Activated naive CD4-positive, alpha-beta T cell treated with anti-CD3 and anti-CD28 coated beads, Interleukin-2, amount 10 ng/mL, durations not matched to agents 7 days and 5 days (primary cell): Measurements from ENCODE around the gene RNF224.

ENCODE experiments used
- CTCF ChIA-PET: fragments of 350-600 bp; sonication (Branson Sonifier 250); formaldehyde crosslinking; loops from one replicate; lab custom pipeline; 2021; ENCODE audit warnings: antibody characterized with exemption; lab: Charles Lee
- DNase-seq: peaks from one replicate; pipeline ENCODE4 v3.0.0-alpha.2; 2020
- H3K27ac Mint-ChIP-seq: one replicate; pipeline ENCODE4 v1.8.0; 2021; ENCODE audit warnings: mild to moderate bottlenecking, moderate library complexity, mixed read lengths
- H3K27me3 Mint-ChIP-seq: one replicate; pipeline ENCODE4 v1.8.0; 2021; ENCODE audit warnings: mild to moderate bottlenecking, mixed read lengths
- H3K36me3 Mint-ChIP-seq: one replicate; pipeline ENCODE4 v1.8.0; 2021; ENCODE audit warnings: mixed read lengths
- H3K4me1 Mint-ChIP-seq: one replicate; pipeline ENCODE4 v1.8.0; 2021; ENCODE audit warnings: mixed read lengths
- H3K4me3 Mint-ChIP-seq: one replicate; pipeline ENCODE4 v1.8.0; 2021; ENCODE audit warnings: mild to moderate bottlenecking, moderate library complexity, mixed read lengths
- H3K9me3 Mint-ChIP-seq: one replicate; pipeline ENCODE4 v1.8.0; 2021; ENCODE audit warnings: mixed read lengths

Gene RNF224

DNA sequence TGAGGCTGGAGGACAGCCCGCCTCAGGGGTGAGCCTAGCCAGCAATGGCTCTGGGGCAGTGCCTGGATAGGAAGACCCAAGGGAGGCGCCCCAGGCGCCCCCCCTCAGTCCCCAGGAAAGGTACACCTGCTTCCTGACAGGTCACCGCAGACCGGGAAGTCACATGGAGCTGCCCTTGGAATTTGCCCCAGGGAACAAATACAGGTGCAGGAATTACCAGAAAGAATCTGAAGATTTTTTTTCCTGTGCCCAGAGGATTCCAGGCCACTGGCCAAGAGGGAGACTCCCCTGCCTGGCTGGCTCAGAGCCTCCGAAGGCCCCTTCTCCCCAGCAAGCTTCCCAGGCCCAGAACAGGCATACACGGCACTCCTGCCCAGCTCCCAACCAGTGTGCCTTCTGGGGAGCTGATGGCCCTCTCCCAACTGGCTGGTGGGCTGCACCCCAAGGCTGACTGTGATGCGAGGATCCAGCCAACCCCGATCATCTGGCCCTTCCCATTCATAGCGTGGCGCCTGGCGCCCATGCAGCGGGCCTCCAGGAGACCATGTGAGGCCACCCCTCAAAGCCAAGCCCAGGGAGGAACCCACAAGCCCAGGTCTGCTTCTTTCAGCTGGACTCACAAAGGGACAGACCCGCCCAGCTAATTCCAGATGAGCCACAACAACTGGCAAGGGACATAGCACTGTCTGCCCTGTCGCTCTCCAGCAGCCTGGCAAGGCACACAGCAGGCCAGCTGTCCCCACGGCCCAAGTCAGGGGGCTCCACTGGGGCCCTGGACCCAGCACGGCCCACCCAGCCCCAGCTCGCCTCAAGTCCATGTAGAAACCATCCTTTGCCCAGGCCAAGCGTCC, 29.0 kb upstream of the RNF224 start:
- DNase-seq = no peak
- Mint-ChIP-seq H3K27me3 (peaks cover 11% of the 10 kb centered on the region), H3K4me3 (peak overlapping the region; percentile 41), H3K27ac (no peak overlapping the region), H3K4me1 (peaks cover 24% of the 10 kb centered on the region), H3K9me3 (no peaks in the 10 kb centered on the region), H3K36me3 (peaks cover 3% of the 10 kb centered on the region)
- CTCF ChIA-PET = interaction anchor here (1.5 kb wide), 1 partner anchor 9 kb away, joined by 4 read pairs; no protein-coding TSS in a partner anchor

DNA sequence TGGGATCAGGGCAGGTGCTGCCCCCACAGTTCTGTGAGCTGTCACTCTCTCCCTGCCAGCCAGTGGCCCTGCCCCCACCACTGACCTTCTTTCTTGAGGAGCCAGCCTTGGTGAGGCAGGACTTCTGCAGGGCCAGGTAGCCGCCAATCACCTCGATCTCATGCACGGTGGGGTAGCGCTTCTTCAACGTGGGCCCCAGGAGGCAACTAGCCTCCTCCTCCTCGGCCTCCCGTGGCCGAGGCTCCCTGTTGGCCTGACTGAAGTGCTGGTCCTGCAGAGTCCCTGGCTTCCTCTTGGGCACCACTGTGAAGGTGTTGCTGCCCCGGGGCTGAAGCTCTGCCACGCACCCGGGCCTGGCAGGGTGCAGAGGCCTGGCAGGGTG, 28.4 kb upstream of the RNF224 start:
- Mint-ChIP-seq H3K4me1 (peaks cover 29% of the 10 kb centered on the region), H3K27ac (no peak overlapping the region), H3K9me3 (no peaks in the 10 kb centered on the region), H3K27me3 (peaks cover 11% of the 10 kb centered on the region), H3K36me3 (peaks cover 3% of the 10 kb centered on the region), H3K4me3 (peak overlapping the region; percentile 41)
- no peak for DNase-seq
- CTCF ChIA-PET = interaction anchor here (1.5 kb wide), 1 partner anchor 10 kb away, joined by 4 read pairs; no protein-coding TSS in a partner anchor

DNA sequence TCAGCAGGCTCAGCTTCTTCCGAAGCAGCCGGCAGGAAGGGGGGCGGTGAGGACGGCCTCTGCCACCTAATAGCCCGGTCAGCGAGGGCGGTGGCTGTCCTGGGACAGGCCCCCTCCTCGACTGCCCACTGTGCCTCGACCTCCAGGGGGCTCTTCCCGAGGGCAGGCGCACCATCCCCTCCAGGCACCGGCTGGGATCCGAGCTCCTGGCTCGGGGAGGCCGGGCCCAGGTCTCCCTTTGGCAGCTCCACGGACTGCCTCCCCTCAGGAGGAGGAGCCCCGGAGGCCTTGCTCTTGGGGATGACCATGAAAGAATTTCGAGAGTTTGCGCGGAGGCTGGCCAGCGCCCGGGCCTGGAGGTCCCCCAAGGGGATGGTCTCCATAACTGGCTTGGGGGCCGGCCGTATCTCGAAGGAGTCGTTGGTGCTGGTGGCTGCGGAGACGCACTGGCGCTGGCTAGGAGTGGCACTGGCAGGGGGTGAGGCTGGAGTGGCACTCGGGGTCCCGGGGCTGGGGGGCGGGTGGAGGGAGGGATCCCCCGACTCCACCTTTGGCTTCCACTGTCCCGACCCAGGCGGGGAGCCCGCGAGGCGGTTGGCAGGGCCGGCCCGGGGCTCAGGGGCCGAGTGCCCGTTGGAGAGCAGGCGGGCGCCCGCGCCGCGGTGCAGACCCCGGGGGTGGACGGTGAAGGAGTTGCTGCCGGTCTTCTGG, 27.7 kb upstream of the RNF224 start:
- Mint-ChIP-seq H3K27me3 (peaks cover 11% of the 10 kb centered on the region), H3K36me3 (peaks cover 3% of the 10 kb centered on the region), H3K27ac (peak overlapping the region; percentile 60), H3K9me3 (no peaks in the 10 kb centered on the region), H3K4me3 (peak overlapping the region; percentile 77), H3K4me1 (peaks cover 35% of the 10 kb centered on the region)
- peak; percentile 34 for DNase-seq
- CTCF ChIA-PET = interaction anchor here (1.5 kb wide), 1 partner anchor 11 kb away, joined by 4 read pairs; no protein-coding TSS in a partner anchor

DNA sequence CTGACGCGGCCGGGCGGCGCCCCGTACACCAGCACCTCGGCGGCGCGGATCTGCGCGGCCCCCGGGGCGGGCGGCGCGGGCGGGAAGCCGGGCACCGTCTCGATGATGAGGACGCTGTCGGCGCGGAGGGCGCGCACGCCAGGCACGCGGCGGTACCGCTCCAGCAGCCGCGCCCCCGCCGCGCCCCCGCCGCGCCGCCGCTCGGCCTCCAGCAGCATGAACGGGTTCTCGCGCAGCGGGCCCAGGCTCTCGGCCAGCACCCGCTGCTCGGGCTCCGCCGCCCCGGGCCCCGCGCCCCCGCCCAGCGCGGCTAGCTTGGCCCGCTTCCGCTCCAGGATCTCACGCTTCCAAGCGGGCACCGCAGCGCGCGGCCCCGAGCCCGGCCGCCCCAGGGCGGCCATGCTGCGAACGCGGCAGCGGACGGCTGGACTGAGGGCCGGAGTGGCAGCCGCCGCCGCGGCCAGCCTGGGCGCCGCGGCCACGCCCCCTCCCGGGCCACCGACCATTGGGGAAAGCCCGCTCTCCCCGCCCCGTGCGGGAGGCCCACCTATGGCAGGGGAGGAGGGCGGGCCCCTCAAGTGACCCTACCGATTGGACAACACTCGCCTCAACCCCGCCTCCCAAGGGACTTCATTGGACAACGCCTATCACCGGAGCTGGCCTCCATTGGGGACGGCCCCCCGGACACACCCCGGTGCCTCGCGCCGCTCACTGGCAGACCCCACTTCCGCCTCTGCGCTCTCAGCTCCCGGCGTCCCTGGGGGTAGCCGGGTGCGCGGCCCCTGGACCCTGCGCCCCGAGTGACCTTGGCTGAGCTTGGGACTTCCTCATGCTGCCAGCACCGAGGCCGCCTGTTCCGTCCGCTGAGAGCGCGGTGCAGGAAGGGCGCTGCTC, 26.7 kb upstream of the RNF224 start, which contains the start of gene TPRN:
Gene TPRN (minus strand): TSS at position 431 of the 894 bp plus-strand sequence. CDS start 30 bp downstream, at position 401.
- DNase-seq = peak; percentile 99
- Mint-ChIP-seq H3K36me3 (peaks cover 3% of the 10 kb centered on the region), H3K4me1 (peaks cover 39% of the 10 kb centered on the region), H3K9me3 (no peaks in the 10 kb centered on the region), H3K4me3 (peak within 1 kb of the TSS; percentile 80), H3K27ac (peak within 1 kb of the TSS; percentile 81), H3K27me3 (peaks cover 11% of the 10 kb centered on the region)
- CTCF ChIA-PET = interaction anchor here (0.5 to 1.5 kb wide), 5 partner anchors 11 to 594 kb away, joined by 3 to 5 read pairs (median 3); no protein-coding TSS in a partner anchor

DNA sequence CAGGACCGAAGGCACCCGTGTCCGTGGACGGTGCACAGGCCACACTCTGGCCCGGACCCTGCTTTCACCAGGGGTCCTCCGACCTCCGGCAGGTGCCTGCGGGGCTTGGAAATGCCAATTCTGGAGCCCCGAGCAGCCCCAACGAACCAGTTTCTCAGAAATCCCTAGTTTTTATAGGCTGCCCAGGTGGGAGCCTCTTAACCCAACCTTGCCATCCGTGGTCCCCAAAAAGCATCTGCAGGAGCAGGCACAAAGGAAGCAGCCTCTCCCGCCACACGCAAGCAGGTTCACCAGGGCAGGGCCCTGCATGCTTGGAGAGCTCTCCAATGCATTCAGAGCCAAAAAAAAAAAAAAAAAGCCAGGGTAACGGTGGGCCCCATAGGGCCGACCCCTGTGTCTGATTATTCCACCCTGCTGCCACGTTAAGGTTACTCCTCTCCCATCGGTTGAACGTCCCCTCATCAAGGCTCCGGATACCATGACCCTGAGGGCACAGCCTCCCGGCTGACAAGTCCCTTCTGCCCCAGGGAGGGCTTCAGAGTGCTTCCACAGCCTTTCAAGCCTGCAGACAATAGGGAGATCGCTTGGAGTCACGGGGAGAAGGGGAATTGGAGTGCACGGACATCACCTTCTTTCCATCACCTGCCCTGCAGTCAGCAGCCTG, 26.0 kb upstream of the RNF224 start:
- Mint-ChIP-seq H3K9me3 (no peaks in the 10 kb centered on the region), H3K4me3 (peak overlapping the region; percentile 80), H3K27ac (peak overlapping the region; percentile 81), H3K27me3 (peaks cover 11% of the 10 kb centered on the region), H3K36me3 (peaks cover 3% of the 10 kb centered on the region), H3K4me1 (peaks cover 47% of the 10 kb centered on the region)
- CTCF ChIA-PET = interaction anchor here (0.5 to 1.5 kb wide), 5 partner anchors 12 to 595 kb away, joined by 3 to 5 read pairs (median 3); no protein-coding TSS in a partner anchor
- no peak for DNase-seq

DNA sequence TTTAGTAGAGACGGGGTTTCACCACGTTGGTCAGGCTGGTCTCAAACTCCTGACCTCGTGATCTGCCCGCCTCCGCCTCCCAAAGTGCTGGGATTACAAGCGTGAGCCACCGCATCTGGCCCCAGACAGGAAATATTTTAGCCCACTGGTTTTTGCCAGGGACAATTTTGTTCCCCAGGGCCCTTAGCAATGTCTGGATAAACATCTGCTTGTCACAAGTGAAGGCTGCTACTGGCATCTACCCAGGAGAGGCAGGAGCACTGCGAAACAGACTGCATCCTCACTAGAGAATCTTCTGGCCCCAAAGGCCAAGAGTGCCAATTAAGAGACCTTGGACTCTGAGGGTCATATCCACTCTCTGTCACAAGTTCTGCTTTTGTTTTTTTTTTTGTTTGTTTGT, 24.3 kb upstream of the RNF224 start:
- CTCF ChIA-PET = interaction anchor here (1.1 to 1.5 kb wide), 2 partner anchors 24 to 134 kb away, joined by 3 to 4 read pairs; partner anchors contain the start of gene RNF224
- Mint-ChIP-seq H3K27me3 (peaks cover 9% of the 10 kb centered on the region), H3K4me1 (peaks cover 61% of the 10 kb centered on the region), H3K9me3 (no peaks in the 10 kb centered on the region), H3K4me3 (no peak overlapping the region), H3K36me3 (peaks cover 10% of the 10 kb centered on the region), H3K27ac (no peak overlapping the region)
- no peak for DNase-seq

DNA sequence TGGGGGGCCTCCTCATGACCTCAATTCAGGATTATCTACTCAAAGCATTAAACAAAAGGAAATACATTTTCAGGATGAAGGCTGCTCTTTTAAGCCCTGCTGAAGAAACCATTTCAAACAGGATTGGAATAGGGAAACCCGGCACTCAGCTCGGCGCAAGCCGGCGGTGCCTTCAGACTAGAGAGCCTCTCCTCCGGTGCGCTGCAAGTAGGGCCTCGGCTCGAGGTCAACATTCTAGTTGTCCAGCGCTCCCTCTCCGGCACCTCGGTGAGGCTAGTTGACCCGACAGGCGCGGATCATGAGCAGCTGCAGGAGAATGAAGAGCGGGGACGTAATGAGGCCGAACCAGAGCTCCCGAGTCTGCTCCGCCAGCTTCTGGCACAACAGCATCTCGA, 22.6 kb upstream of the RNF224 start:
- Mint-ChIP-seq H3K27ac (peak overlapping the region; percentile 92), H3K4me1 (peaks cover 54% of the 10 kb centered on the region)

DNA sequence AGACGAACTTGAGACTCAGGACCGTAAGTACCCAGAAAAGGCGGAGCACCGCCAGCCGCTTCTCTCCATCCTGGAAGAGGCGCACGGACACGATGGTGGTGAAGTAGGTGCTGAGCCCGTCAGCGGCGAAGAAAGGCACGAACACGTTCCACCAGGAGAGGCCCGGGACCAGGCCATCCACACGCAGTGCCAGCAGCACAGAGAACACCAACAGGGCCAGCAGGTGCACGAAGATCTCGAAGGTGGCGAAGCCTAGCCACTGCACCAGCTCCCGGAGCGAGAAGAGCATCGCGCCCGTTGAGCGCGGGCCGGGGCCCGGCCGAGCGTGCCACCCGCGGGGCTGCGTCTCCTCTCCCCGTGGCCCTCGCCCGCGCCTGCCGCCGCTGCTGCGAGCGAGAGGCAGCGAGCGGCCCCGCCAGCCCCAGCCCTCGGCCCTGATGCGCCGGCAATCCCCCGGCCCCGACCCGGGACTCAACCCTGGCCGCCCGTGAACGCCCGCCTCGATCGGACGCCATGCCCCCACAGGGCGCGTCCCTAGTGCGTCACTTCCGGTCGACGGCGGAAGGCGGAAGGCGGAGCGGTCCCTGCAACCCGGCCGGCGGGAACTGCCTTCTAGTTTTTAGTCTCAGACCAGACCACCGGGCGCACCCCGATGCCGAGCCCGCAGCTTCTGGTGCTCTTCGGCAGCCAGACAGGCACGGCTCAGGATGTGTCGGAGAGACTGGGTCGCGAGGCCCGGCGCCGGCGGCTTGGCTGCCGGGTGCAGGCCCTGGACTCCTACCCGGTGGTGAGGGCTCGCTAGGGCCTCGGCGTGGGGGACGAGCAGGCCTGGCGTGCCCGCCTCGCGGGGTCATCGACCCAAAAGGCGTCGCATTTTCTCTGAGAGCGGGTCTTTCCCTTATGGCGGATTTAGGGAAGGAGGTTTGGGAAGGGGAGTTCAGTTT, 21.9 kb upstream of the RNF224 start, which contains the start of the genes NDOR1 and TMEM203:
Gene NDOR1 (plus strand): TSS at position 575 of the 944 bp plus-strand sequence. CDS start 78 bp downstream, at position 653.
Gene TMEM203 (minus strand): TSS at position 523 of the 944 bp plus-strand sequence. CDS start 234 bp downstream, at position 289.
- CTCF ChIA-PET = interaction anchor here (1.0 to 1.8 kb wide), 4 partner anchors 8 to 137 kb away, joined by 3 to 4 read pairs (median 4); no protein-coding TSS in a partner anchor
- peaks cover 19% of the 10 kb centered on the region for H3K36me3 Mint-ChIP-seq
- peaks cover 54% of the 10 kb centered on the region for H3K4me1 Mint-ChIP-seq
- peak; percentile 96 for DNase-seq
- H3K27me3 Mint-ChIP-seq = no peaks in the 10 kb centered on the region
- peak within 1 kb of the TSS; percentile 92 for H3K4me3 Mint-ChIP-seq
- H3K27ac Mint-ChIP-seq = peak within 1 kb of the TSS; percentile 92
- no peaks in the 10 kb centered on the region for H3K9me3 Mint-ChIP-seq

More for the DNA sequence above, 22.6 kb upstream of the RNF224 start:
- CTCF ChIA-PET = interaction anchor here (1.0 to 1.8 kb wide), 4 partner anchors 9 to 136 kb away, joined by 3 to 4 read pairs (median 4); no protein-coding TSS in a partner anchor
- Mint-ChIP-seq H3K4me3 (peak overlapping the region; percentile 92), H3K36me3 (peaks cover 16% of the 10 kb centered on the region), H3K9me3 (no peaks in the 10 kb centered on the region), H3K27me3 (peaks cover under 1% of the 10 kb centered on the region)
- DNase-seq = no peak

DNA sequence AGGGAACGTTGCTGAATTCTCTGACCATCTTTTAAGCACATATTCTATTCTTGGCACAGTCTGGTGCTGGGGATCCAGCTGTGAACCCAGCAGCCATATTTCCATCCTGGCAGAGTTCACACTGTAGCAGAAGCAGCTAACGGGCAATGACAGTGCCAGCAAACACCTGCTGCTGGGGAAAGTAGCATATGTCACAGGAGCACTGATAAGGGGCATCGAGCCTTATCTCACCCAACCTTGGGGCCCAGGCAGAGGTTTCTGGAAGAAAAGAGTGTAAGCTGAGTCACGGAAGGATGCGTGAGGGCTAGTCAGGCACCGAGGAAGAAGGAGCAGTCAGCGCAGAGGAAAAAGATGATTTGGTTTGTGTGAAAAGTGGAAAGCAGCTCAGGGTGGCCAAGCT, 20.7 kb upstream of the RNF224 start:
- H3K27me3 Mint-ChIP-seq = no peaks in the 10 kb centered on the region
- H3K27ac Mint-ChIP-seq = peak overlapping the region; percentile 83
- peak overlapping the region; percentile 92 for H3K4me3 Mint-ChIP-seq
- H3K4me1 Mint-ChIP-seq = peaks cover 46% of the 10 kb centered on the region
- CTCF ChIA-PET = interaction anchor here (0.7 kb wide), 1 partner anchor 30 kb away, joined by 5 read pairs; no protein-coding TSS in a partner anchor
- H3K36me3 Mint-ChIP-seq = peaks cover 19% of the 10 kb centered on the region
- no peak for DNase-seq
- no peaks in the 10 kb centered on the region for H3K9me3 Mint-ChIP-seq

DNA sequence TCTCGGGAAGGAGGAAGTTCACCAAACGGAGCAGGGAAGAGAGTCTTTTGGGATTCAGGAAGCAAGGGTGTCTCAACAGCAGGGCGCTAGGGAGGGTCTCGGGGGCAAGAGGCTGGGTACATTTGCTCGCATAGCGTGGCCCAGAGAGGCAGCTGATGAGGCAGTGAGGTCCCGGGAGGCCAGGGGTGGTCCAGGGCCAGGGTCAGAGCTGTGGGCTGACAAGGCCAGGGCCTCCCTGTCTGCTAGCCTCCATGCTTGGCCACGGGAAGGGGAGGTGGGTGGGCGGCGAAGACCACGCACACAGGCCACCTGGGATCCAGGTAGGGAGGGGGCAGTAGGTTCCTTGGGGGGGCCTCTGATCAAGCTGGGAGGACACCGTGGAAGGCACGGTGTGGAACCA, 15.8 kb upstream of the RNF224 start:
- Mint-ChIP-seq H3K9me3 (no peaks in the 10 kb centered on the region), H3K27me3 (no peaks in the 10 kb centered on the region), H3K27ac (no peak overlapping the region), H3K36me3 (peaks cover 18% of the 10 kb centered on the region), H3K4me3 (no peak overlapping the region), H3K4me1 (peaks cover 12% of the 10 kb centered on the region)
- CTCF ChIA-PET = no interaction called here
- DNase-seq = no peak

DNA sequence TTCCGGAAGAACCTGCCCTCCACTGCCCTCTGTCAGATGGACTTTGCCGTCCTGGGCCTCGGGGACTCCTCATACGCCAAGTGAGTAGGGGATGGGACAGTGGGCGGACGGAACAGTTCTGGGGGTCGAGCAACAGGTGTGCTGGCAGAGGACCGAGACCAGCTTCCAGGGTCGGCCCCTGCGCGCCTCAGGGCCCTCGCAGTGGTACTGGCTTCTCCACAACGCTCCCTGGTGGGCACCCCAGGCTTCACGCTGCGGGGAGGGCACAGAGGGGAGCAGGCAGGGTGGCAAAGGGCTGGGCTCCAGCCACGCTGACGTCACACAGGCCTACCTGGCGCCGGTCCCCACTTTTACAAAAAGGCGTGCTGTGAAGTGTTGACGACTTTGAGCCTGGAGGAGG, 14.8 kb upstream of the RNF224 start:
- Mint-ChIP-seq H3K36me3 (peaks cover 13% of the 10 kb centered on the region), H3K9me3 (no peaks in the 10 kb centered on the region), H3K27me3 (no peaks in the 10 kb centered on the region), H3K4me1 (peaks cover 4% of the 10 kb centered on the region), H3K4me3 (no peak overlapping the region), H3K27ac (no peak overlapping the region)
- no peak for DNase-seq
- CTCF ChIA-PET = interaction anchor here (1.1 kb wide), 1 partner anchor 89 kb away, joined by 3 read pairs; no protein-coding TSS in a partner anchor
